NCI-H748 treated with DMSO at 0.1 percent for 48 hours (cell line): ENCODE measurements around the gene ARHGEF38.
"Not testable (repeated sequence)": the region's sequence is repeated elsewhere in the genome, so short reads cannot be mapped to it uniquely, and the experiment has no call there.

Experiments used
- DNase-seq: peaks from one replicate; lab custom pipeline; 2025; lab: John Stamatoyannopoulos, UW

ARHGEF38 gene

GRCh38 chr4:105714071-105714521 lies 161.7 kb downstream of the ARHGEF38 start:
- DNase-seq: no peak

- no peak for DNase-seq
Observed at GRCh38 chr4:105714932-105715331, 162.5 kb downstream of the ARHGEF38 start.

- peak; percentile 52 for DNase-seq
Observed at GRCh38 chr4:105715692-105716278, 163.4 kb downstream of the ARHGEF38 start.

GRCh38 chr4:105719204-105719603 lies 166.8 kb downstream of the ARHGEF38 start:
- DNase-seq: no peak

- DNase-seq: no peak
Observed at GRCh38 chr4:105725623-105726022, 173.2 kb downstream of the ARHGEF38 start.

GRCh38 chr4:105729895-105730294 lies 177.5 kb downstream of the ARHGEF38 start:
- DNase-seq: not testable (repeated sequence)
